ENCODE data around the gene NKAIN2. TPM values are rescaled to one million over a fixed set of nuclear protein-coding genes. Genes with fewer than 3 reads are reported as not detected.

The NKAIN2 gene
- total RNA-seq, 1 donor from 2014 or later = 4.6 TPM

DNA sequence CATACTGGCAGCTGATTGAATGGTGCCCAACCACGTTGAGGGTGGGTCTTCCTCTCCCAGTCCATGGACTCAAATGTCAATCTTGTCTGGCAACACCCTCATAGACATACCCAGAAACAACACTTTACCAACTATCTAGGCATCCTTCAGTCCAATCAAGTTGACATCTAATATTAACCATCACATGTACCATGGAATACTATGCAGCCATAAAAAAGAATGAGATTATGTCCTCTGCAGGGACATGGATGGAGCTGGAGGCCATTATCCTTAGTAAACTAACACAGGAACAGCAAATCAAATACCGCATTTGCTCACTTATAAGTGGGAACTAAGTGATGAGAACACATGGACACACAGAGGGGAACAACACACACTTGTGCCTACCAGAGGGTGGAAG lies 951.7 kb downstream of the NKAIN2 start:
- no peak for DNase-seq (ENCODE audit: low spot score)

- DNase-seq (ENCODE audit: low spot score) = no peak
These were observed 953.9 kb downstream of the NKAIN2 start for GRCh38 chr6:124757560-124757959.

- no peak for DNase-seq (ENCODE audit: low spot score)
These were observed 955.0 kb downstream of the NKAIN2 start for GRCh38 chr6:124758663-124759062.

DNA sequence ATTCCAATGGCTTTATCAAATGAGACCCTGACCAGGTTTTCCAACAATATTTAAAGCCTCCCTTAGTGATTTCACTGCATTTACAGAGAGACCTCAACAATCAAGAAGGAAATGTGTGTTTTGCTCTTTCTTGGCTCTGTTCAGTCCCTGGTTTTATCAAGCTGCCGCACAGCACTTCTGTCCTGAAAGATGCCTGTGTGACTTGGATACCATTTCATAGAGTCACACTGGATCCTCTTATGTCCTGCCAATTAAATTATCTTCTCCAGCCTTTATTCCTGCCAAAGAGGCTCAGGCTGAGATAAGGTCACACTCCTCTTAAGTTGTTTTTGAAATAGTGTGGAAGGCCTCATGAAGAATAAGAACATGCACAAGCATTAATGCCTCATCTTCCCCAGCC lies 961.6 kb downstream of the NKAIN2 start:
- peak; percentile 42 for DNase-seq (ENCODE audit: low spot score)

DNA sequence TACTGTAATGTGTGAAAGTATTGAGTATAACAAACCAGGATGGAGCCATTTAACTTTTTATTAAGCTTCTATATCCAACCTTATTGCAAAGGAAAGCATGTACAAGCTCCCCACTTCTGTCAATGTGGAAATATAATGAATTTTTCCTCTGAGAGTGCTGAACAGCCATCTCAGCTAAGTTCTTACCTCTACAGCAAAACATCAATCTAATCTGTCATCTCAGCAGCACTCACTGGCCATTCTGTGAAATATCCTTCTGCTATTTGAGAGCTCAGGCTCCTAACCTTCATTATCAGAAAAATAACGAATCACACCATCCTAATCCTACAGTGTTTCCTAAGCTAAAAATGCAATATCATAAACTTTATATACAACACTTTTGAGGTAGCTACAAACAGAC lies 964.6 kb downstream of the NKAIN2 start:
- DNase-seq (ENCODE audit: low spot score) = no peak

GRCh38 chr6:124769811-124770544 lies 966.3 kb downstream of the NKAIN2 start:
- DNase-seq (ENCODE audit: low spot score) = no peak

GRCh38 chr6:124770784-124771183 lies 967.1 kb downstream of the NKAIN2 start:
- no peak for DNase-seq (ENCODE audit: low spot score)

- DNase-seq (ENCODE audit: low spot score) = no peak
These were observed 969.2 kb downstream of the NKAIN2 start for GRCh38 chr6:124772733-124773319.

- DNase-seq (ENCODE audit: low spot score) = no peak
These were observed 971.5 kb downstream of the NKAIN2 start for GRCh38 chr6:124775121-124775520.

GRCh38 chr6:124777863-124778262 lies 974.2 kb downstream of the NKAIN2 start:
- DNase-seq (ENCODE audit: low spot score) = no peak

GRCh38 chr6:124780623-124781022 lies 977.0 kb downstream of the NKAIN2 start:
- DNase-seq (ENCODE audit: low spot score) = no peak

DNA sequence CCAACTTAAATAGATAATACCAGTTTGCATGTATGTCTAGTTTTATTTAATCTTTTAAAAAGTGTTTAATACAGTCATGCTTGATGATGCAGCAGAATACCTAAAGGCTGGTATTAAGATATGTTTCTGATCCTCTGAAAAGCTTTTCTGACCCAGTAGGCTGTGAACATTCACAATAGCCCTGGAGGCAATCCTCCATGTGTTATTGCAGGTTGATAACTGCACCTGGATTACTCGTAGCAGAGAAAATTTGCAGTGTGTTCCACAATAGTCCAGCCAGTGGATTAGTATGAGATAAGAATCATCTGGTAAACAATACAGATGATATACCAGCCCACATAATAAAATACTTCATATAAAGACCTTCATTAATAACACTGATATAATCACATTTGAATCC lies 979.7 kb downstream of the NKAIN2 start:
- DNase-seq (ENCODE audit: low spot score) = peak; percentile 21

DNA sequence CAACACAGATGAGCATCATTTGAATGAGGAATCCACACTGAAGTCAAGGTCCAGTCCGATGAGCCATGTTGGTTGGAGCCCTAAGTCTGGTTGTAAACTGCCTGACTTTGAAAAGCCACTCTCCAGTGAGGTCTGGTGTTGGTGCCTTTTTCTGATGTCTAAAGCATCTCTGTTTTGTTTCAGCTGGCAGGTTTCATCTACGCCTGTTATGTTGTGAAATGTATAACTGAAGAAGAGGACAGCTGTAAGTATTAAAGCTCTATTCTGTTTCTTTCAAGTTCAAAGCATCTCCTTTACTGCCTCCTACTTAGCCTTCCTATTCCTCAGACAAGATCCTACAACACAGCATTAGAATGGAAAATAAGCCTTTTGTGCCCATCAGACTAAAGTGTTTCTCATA lies 987.5 kb downstream of the NKAIN2 start:
- peak; percentile 79 for DNase-seq (ENCODE audit: low spot score)

DNA sequence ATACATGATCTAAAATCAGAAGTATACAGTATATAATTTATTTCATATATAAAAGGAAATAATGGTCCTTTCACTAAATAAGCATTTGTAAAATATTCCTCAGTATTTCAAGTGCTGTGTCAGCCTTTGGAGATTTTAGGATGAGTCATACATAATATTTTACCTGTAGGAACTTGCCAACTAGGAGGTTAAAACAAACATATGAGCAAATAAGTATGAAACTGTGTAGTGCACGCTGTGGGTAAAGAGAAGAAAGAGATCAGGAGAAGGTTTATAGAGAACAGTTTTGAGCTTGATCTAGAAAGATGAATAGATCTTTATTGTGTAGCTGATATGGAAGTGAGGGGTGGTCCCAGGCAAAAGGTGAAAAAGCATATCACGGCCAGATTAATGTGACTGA lies 988.7 kb downstream of the NKAIN2 start:
- DNase-seq (ENCODE audit: low spot score) = peak; percentile 11

- DNase-seq (ENCODE audit: low spot score) = no peak
These were observed 989.7 kb downstream of the NKAIN2 start for GRCh38 chr6:124793398-124793797.

DNA sequence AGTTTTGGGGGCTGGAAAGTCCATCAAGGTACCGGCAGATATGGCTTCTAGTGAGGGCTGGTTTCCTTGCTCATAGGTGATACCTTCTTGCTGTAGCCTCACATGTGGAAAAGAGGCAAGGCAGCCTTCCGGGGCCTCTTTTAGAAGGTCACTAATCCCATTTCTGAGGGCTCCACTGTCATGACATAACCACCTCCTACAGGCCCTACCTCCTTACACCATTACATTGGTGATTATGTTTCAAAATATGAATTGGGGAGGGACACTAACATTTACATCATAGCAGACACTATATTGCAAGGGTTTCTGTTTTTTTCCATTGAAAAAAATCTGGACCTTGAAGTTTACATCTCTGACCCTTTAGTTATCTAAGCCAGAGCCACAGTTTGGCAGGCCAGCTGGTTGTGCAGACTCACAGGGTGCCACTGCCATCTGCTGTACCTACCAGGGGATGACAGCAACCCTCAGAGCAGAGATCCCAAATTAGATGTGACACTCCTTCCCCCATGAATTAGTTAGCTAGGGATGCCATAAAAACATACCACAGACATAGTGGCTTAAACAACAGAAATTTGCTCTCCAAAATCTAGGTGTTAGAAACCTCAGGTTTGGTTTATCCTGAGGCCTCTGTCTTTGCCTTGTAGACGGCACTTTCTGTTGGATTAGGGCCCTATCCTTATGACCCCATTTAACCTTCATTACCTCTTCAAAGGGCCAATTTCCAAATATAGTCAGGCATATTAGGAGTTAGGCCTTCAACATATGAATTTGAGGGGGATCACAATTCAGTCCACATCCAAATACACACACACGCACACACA lies 992.2 kb downstream of the NKAIN2 start:
- peak; percentile 27 for DNase-seq (ENCODE audit: low spot score)

- DNase-seq (ENCODE audit: low spot score) = no peak
These were observed 992.9 kb downstream of the NKAIN2 start for GRCh38 chr6:124796464-124796970.

- DNase-seq (ENCODE audit: low spot score) = no peak
These were observed 993.6 kb downstream of the NKAIN2 start for GRCh38 chr6:124797224-124797623.

- no peak for DNase-seq (ENCODE audit: low spot score)
These were observed 995.4 kb downstream of the NKAIN2 start for GRCh38 chr6:124798942-124799496.

- no peak for DNase-seq (ENCODE audit: low spot score)
These were observed 996.0 kb downstream of the NKAIN2 start for GRCh38 chr6:124799638-124800037.

DNA sequence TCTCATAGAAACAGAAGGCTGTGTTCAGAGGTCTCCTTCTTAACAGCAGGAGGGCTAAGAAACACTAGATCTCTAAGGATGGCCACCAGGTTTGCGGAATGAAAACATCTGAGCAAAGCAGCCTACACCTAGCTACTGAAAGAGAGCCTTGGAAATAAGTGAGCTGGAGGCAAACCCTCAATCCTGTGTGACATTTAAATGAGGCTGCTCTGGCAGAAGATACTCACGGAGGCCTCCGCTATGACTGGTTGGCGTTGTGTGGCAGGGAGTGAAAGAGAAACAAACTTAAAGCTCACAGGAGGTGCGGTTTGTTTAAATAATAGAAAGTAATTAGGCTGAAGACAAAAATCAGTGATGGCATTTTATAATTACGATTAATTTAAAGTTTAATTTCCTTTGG lies 996.6 kb downstream of the NKAIN2 start:
- no peak for DNase-seq (ENCODE audit: low spot score)

DNA sequence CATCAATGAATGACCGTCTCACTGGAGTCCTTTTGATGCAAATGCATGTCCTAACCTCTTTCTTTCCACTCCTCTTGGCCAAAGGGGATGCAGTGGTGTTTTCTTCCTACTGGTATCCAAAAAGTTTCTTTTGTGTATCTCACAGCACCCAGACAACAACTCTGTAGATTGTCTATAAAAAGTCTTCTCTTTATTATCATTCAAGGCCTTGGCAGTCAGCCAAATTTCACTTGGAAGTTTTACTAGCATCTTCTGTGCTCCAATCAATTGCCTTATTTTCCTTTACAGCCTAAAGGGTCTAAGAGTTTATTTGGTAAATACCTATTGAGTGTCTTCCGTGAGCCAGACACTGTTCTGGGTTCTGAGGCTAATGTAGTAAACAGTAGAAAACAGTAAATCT lies 1008.4 kb downstream of the NKAIN2 start:
- no peak for DNase-seq (ENCODE audit: low spot score)
